K562 (cell line): ENCODE measurements around the gene PACSIN1. TPM values are rescaled to one million over a fixed set of nuclear protein-coding genes. Genes with fewer than 3 reads are reported as not detected.
"Not testable (repeated sequence)": the region's sequence is repeated elsewhere in the genome, so short reads cannot be mapped to it uniquely, and the experiment has no call there.

Source experiments
- ATAC-seq: fragments of 200-7000 bp; cut with Tn5 transposase; 3 replicates; pipeline ENCODE4 v1.9.1; 2020; ENCODE audit warnings: moderate library complexity
- BruUV-seq: library from RNA; stranded (reverse); fragments of 400-500 nt; replicated peaks from 2 replicates; lab custom pipeline; 2021; lab: Mats Ljungman, UMichigan
- CTCF ChIA-PET: fragments of 300-600 bp; formaldehyde crosslinking; extraction: SDS; loops from one replicate; lab custom pipeline; 2021; ENCODE audit warnings: low intra/inter-chr PET ratio; lab: Yijun Ruan, JAX
- POLR2A ChIA-PET: fragments of 300-600, 350-650 bp; sonication (Branson Sonifier 250); formaldehyde crosslinking; extraction: SDS; loops from one replicate; lab custom pipeline; 2021; ENCODE audit warnings: antibody characterized with exemption, inconsistent platforms; lab: Yijun Ruan, JAX
- DNase-seq, 4 experiments: peaks; one replicate each; pipeline versions ENCODE4 v3.0.0 to v3.0.0-alpha.2; 2011 to 2018; ENCODE audit warnings: low spot score in 3 of 4, mixed read lengths in 3 of 4; ENCODE audit errors: extremely low read depth in 1 of 4
- FAIRE-seq: peaks from 2 replicates; lab custom pipeline; 2011; peaks lifted over from hg19 to GRCh38; lab: Jason Lieb, UNC
- H2AFZ ChIP-seq: 2 replicates; pipeline ENCODE4 v1.6.0; 2011; ENCODE audit warnings: low read depth, low read length, control low read depth, inconsistent platforms
- H3K27ac ChIP-seq: fragments of 200-600 bp; 3 replicates; pipeline ENCODE4 v1.8.0; 2011; ENCODE audit warnings: low read depth, mild to moderate bottlenecking, control low read depth, inconsistent platforms, low read length, moderate library complexity, mixed read lengths; ENCODE audit errors: extremely low read depth
- H3K27me3 ChIP-seq, 2 experiments: fragments of 300-600 bp in 1 of 2; 2 replicates in 1 of 2; 3 replicates in 1 of 2; pipeline versions ENCODE4 v1.6.0 to v1.8.0; 2011; ENCODE audit warnings: inconsistent platforms in 2 of 2, low read length in 2 of 2, mild to moderate bottlenecking in 1 of 2, mixed read lengths in 1 of 2, moderate library complexity in 1 of 2; ENCODE audit not compliant: control insufficient read depth in 2 of 2, insufficient read depth in 2 of 2
- H3K36me3 ChIP-seq: fragments of 300-600 bp; 3 replicates; pipeline ENCODE4 v1.8.0; 2011; ENCODE audit warnings: mild to moderate bottlenecking, low read length, inconsistent platforms; ENCODE audit not compliant: control insufficient read depth, insufficient read depth
- H3K4me1 ChIP-seq, 2 experiments: fragments of 200-600 bp in 1 of 2; replicated peaks in 1 of 2; 2 replicates in 1 of 2; 3 replicates in 1 of 2; pipeline versions ENCODE4 v1.5.1 to v1.8.0; 2011; ENCODE audit warnings: inconsistent platforms in 2 of 2, low read length in 2 of 2, mild to moderate bottlenecking in 1 of 2, mixed read lengths in 1 of 2, moderate library complexity in 1 of 2; ENCODE audit not compliant: control insufficient read depth in 2 of 2, insufficient read depth in 2 of 2
- H3K4me2 ChIP-seq: 2 replicates; pipeline ENCODE4 v1.6.1; 2011; ENCODE audit warnings: low read length, control low read depth, inconsistent platforms, mixed read lengths; ENCODE audit not compliant: insufficient read depth
- H3K4me3 ChIP-seq: fragments of 200-600 bp; sonication (generic), shearing (Covaris generic); 2 replicates; pipeline ENCODE4 v1.5.1; 2016; ENCODE audit warnings: control low read depth, inconsistent platforms
- H3K79me2 ChIP-seq: fragments of 200-600 bp; 3 replicates; pipeline ENCODE4 v1.8.0; 2011; ENCODE audit warnings: low read length, inconsistent platforms; ENCODE audit not compliant: control insufficient read depth, insufficient read depth
- H3K9ac ChIP-seq, 2 experiments: 2 replicates each; pipeline versions ENCODE4 v1.6.0 to v1.6.1; 2011; ENCODE audit warnings: low read depth in 2 of 2, low read length in 2 of 2, control low read depth in 1 of 2, inconsistent platforms in 1 of 2, mild to moderate bottlenecking in 1 of 2, mixed read lengths in 1 of 2; ENCODE audit not compliant: insufficient read depth in 1 of 2
- H3K9me1 ChIP-seq: one replicate; pipeline ENCODE4 v1.6.0; 2011; ENCODE audit warnings: inconsistent platforms, mild to moderate bottlenecking, low read length, moderate library complexity; ENCODE audit not compliant: control insufficient read depth, insufficient read depth
- H3K9me3 ChIP-seq: replicated peaks from 2 replicates; pipeline ENCODE4 v1.5.1; 2011; ENCODE audit warnings: low read depth, low read length, inconsistent platforms; ENCODE audit not compliant: control insufficient read depth, insufficient read depth
- H4K20me1 ChIP-seq: replicated peaks from 2 replicates; pipeline ENCODE4 v1.6.1; 2011; ENCODE audit warnings: low read length, inconsistent platforms, mixed read lengths; ENCODE audit not compliant: control insufficient read depth, insufficient read depth
- KAT2B ChIP-seq: IDR thresholded peaks from one replicate; pipeline ENCODE4 v1.6.1; 2012; ENCODE audit warnings: low read depth, mild to moderate bottlenecking, control low read depth, inconsistent platforms, low read length, moderate library complexity
- NFRKB ChIP-seq: fragments of 450-650 bp; IDR thresholded peaks from 2 replicates; pipeline ENCODE4 v1.6.1; 2016; ENCODE audit warnings: low read depth
- NR1H2 ChIP-seq: sonication (generic); formaldehyde crosslinking; IDR thresholded peaks from 2 replicates; pipeline ENCODE4 v1.4.0; 2020; ENCODE audit warnings: mild to moderate bottlenecking, missing genetic modification reagents
- ZNF143 ChIP-seq: sonication (generic); formaldehyde crosslinking; IDR thresholded peaks from 2 replicates; pipeline ENCODE4 v1.9.0; 2022; ENCODE audit warnings: mild to moderate bottlenecking, missing genetic modification reagents
- WGBS: fragments of 100-300 bp; shearing (Covaris generic); methylation state at CpG from one replicate; pipeline ENCODE4 v1.1.6; 2016; ENCODE audit warnings: low coverage, mixed read lengths; ENCODE audit not compliant: insufficient coverage; ENCODE audit errors: missing lambda C conversion rate; 5-methylcytosine and 5-hydroxymethylcytosine counted together
- in situ Hi-C: fragments of 300-500 bp; cut with MboI; formaldehyde crosslinking; loops from 4 replicates; pipeline ENCODE4 v1.15.0; 2018; ENCODE audit warnings: inconsistent platforms, mixed read lengths
- intact Hi-C: fragments of 100-400 bp; cut with micrococcal nuclease; formaldehyde crosslinking; loops from 2 replicates; pipeline ENCODE4 v1.14.2; 2022
- polyA plus RNA-seq, 8 experiments: library from polyadenylated mRNA; depleted of rRNA in 4 of 8; stranded (reverse) in 5 of 8; unstranded in 3 of 8; fragments of >200 nt; fragmentation: Nextera tagmentation in 2 of 8; fragmentation: Illumina TruSeq in 1 of 8; extraction: Ambion mirVana in 2 of 8; extraction: Trizol in 1 of 8; gene quantifications; 2 replicates each; pipeline versions ENCODE4 v1.2.1 to v1.2.3, GENCODE V29; 2011 to 2014; ENCODE audit warnings: inconsistent platforms in 1 of 8, missing spikeins in 1 of 8
- total RNA-seq, 7 experiments: library from RNA; depleted of rRNA in 6 of 7; stranded (reverse); fragments of >200 nt in 6 of 7; fragmentation: Illumina TruSeq in 2 of 7; extraction: Trizol in 2 of 7; gene quantifications; 2 replicates each; pipeline versions ENCODE4 v1.2.1 to v1.2.3, GENCODE V29; 2011 to 2021; ENCODE audit warnings: low replicate concordance in 1 of 7

The PACSIN1 gene
- total and polyA plus RNA-seq, 9 of the 15 experiments (the other 6 are each of a cell fraction or from before 2014, with no cell fraction given): 0.01 to 1.7 (median 0.45) TPM

DNA sequence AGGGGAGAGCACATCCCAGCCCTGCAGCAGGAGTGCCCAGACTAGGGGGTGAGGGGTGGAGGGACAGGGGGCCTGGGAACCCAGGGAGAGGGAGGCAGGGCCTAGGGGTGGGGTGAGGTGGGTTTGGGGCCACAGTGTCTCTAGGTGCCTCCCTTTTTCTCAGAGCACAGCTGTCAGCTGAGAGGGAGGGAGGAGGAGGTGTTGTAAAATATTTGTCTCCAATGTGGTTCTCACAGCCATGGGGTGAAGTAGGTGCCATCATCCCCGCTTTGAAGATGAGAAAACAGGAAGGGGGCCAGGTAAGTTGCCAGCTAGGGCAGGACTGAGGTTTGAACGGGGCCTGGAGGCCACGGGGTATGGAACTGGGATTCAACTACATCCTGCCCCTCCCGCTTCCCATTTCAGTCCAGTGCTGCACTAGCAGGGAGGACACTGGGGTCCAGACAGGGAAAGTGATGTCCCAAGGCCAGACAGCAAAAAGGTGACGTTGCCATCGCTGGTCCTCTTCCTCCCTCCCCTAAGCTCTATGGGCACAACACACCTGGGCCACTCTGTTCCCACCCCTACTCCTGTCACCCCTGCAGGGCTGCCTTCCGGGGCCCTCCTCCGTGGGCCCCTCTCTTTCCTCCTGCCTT is 20.3 kb downstream of the PACSIN1 start:
- TF ChIP-seq KAT2B: no peak
- TF ChIP-seq NFRKB: no peak
- no peak for TF ChIP-seq NR1H2
- no peak for TF ChIP-seq ZNF143
- H3K79me2 ChIP-seq: no peaks in the 10 kb centered on the region
- H3K9me1 ChIP-seq: no peaks in the 10 kb centered on the region
- no peak for DNase-seq
- H3K27ac ChIP-seq: no peak overlapping the region
- no TSS peak for BruUV-seq
- ChIA-PET POLR2A (no interaction called here), CTCF (no interaction called here)
- in situ Hi-C loops (no loop called here), intact Hi-C loops (no loop called here)
- no peaks in the 10 kb centered on the region for H4K20me1 ChIP-seq
- no peak for ATAC-seq
- WGBS: 29% methylated on average over 8 of the region's 8 CpGs
- H2AFZ ChIP-seq: no peak overlapping the region
- H3K9me3 ChIP-seq: no peaks in the 10 kb centered on the region
- H3K4me1 ChIP-seq: peaks cover 12 to 16% of the 10 kb centered on the region in 2 experiments; a peak in 4 of 5 replicates
- no peak overlapping the region for H3K4me2 ChIP-seq
- no peaks in the 10 kb centered on the region for H3K36me3 ChIP-seq
- H3K9ac ChIP-seq: peak overlapping the region in 1 of 2 experiments; percentile 69; a peak in 1 of 4 replicates
- H3K4me3 ChIP-seq: no peak overlapping the region
- FAIRE-seq: no peak
- no peaks in the 10 kb centered on the region for H3K27me3 ChIP-seq

- H3K9ac ChIP-seq, in situ Hi-C loops, H3K27me3 ChIP-seq, CTCF ChIA-PET, BruUV-seq, H3K4me3 ChIP-seq, intact Hi-C loops, H3K9me1 ChIP-seq, FAIRE-seq, DNase-seq, ATAC-seq, H3K79me2 ChIP-seq, H4K20me1 ChIP-seq, H3K9me3 ChIP-seq, H3K4me2 ChIP-seq, POLR2A ChIA-PET, H2AFZ ChIP-seq, H3K27ac ChIP-seq, H3K36me3 ChIP-seq: not testable (repeated sequence)
- peaks cover 15 to 19% of the 10 kb centered on the region in 2 experiments; a peak in 4 of 5 replicates for H3K4me1 ChIP-seq
- WGBS: 44% methylated on average over 8 of the region's 8 CpGs
These were observed 21.0 kb downstream of the PACSIN1 start for GRCh38 chr6:34486886-34487285.
